Measurements from ENCODE around the gene CHRM2.

CHRM2 gene

DNA sequence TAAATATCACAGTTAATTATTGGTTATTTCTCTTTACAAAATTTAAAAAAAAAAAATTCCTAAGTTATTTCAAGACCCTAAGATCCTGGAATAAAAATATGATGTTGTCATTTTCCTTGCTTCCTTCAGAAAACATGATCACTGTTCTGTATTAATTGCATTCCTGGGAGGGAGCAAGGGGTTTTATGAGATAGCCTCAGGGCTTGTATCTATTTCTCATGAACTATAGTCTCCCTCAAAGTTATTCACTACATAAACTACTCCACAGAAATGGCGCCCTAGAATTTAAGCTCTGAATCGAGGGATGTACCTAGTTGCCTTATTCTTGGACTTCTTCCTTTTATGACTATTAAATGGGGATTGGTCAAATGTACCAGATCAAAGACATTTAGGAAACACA lies 170.3 kb downstream of the CHRM2 start:
- no peak overlapping the region for H3K9ac ChIP-seq (ENCODE audit: low read depth in 1 of 2, low read length in 2 of 2)
- H3K4me3 ChIP-seq (ENCODE audit: low read depth in 1 of 2, low read length in 2 of 2): no peak overlapping the region
- no peak overlapping the region for H3K27ac ChIP-seq (ENCODE audit: low read depth, low read length)
- no peaks in the 10 kb centered on the region for H3K4me1 ChIP-seq (ENCODE audit: control insufficient read depth in 1 of 2, insufficient read depth in 2 of 2, low read length in 2 of 2)
- no peaks in the 10 kb centered on the region for H3K36me3 ChIP-seq (ENCODE audit: control insufficient read depth in 1 of 2, insufficient read depth in 2 of 2, low read length in 2 of 2)
- peaks cover 0 to 4% of the 10 kb centered on the region in 2 donors for H3K9me3 ChIP-seq (ENCODE audit: control insufficient read depth in 1 of 2, low read length in 2 of 2)
- no peaks in the 10 kb centered on the region for H3K27me3 ChIP-seq (ENCODE audit: control insufficient read depth in 1 of 2, insufficient read depth in 2 of 2, low read length in 2 of 2)

DNA sequence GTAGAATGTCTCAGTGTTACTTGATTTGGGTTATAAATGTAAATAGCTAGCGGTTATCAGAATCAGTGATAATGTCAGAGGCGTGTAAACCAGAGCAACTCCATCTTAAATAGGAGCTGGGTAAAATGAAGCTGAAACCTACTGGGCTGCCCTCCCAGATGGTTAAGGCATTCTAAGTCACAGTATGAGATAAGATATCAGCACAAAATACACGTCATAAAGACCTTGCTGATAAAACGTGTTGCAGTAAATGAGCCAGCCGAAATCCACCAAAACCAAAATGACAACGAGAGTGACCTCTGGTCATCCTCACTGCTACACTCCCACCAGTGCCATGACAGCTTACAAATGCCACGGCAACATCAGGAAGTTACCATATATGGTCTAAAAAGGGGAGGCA lies 172.3 kb downstream of the CHRM2 start:
- Histone ChIP-seq H3K27me3 (ENCODE audit: control insufficient read depth in 1 of 2, insufficient read depth in 2 of 2, low read length in 2 of 2) (no peaks in the 10 kb centered on the region), H3K36me3 (ENCODE audit: control insufficient read depth in 1 of 2, insufficient read depth in 2 of 2, low read length in 2 of 2) (no peaks in the 10 kb centered on the region), H3K9ac (ENCODE audit: low read depth in 1 of 2, low read length in 2 of 2) (no peak overlapping the region), H3K27ac (ENCODE audit: low read depth, low read length) (no peak overlapping the region), H3K4me3 (ENCODE audit: low read depth in 1 of 2, low read length in 2 of 2) (no peak overlapping the region), H3K9me3 (ENCODE audit: control insufficient read depth in 1 of 2, low read length in 2 of 2) (peaks cover 0 to 4% of the 10 kb centered on the region in 2 donors), H3K4me1 (ENCODE audit: control insufficient read depth in 1 of 2, insufficient read depth in 2 of 2, low read length in 2 of 2) (no peaks in the 10 kb centered on the region)

DNA sequence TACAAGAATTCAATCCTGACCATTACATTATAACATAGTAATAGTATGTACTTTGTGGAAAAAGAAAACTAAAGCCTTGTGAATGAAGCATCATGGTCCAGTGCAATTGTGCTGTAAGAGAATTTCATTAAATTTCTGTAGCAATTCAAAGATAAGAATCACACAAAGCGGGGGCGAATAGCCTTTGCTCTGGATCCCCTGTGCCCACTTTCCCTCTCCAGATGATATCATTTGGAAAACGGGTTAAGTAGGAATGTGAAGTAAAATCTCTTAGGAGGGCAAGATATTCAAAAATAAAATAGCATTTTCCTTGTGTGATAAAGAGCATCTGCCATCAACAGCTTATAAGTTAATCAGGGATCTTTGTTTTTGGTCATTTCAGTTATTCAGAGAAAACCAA lies 177.1 kb downstream of the CHRM2 start:
- no peak overlapping the region for H3K27ac ChIP-seq (ENCODE audit: low read depth, low read length)
- H3K9ac ChIP-seq (ENCODE audit: low read depth in 1 of 2, low read length in 2 of 2): no peak overlapping the region
- H3K27me3 ChIP-seq (ENCODE audit: control insufficient read depth in 1 of 2, insufficient read depth in 2 of 2, low read length in 2 of 2): no peaks in the 10 kb centered on the region
- no peak overlapping the region for H3K4me3 ChIP-seq (ENCODE audit: low read depth in 1 of 2, low read length in 2 of 2)
- H3K4me1 ChIP-seq (ENCODE audit: control insufficient read depth in 1 of 2, insufficient read depth in 2 of 2, low read length in 2 of 2): no peaks in the 10 kb centered on the region
- no peaks in the 10 kb centered on the region for H3K36me3 ChIP-seq (ENCODE audit: control insufficient read depth in 1 of 2, insufficient read depth in 2 of 2, low read length in 2 of 2)
- H3K9me3 ChIP-seq (ENCODE audit: control insufficient read depth in 1 of 2, low read length in 2 of 2): no peaks in the 10 kb centered on the region

DNA sequence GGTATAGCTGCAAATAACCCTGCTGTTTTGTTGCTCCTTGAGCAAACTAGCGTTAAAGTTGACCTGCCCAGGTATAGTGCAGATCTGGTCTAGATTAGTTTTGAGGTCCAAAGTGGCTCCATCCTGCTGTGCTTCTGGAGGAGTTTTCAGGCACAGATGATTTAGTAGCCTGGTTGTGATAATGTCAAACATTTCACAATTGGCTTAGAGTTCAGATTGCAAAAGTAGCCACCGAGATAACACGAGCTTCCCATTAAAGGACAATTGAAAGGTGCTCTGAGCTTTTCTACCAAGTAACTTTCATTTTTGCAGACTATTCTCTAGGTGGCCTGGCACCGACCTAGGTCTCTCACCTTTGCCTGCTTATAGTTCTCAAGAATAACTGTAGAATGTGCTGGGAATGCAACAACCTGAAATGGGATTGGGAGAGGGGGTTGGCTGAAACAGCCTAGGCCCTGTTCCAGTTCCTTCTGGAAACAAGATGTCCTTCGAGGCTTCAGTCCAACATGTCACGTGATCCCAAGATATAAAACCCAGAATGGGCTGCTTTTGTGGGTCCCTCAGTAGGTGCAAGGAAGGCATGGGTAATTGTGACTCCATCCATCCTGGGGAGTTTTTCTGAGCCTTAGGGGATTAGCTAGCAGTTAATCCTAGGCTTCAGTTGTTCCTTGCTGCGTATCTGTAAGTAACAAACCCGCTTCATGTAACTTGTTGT lies 201.0 kb downstream of the CHRM2 start:
- no peaks in the 10 kb centered on the region for H3K36me3 ChIP-seq (ENCODE audit: control insufficient read depth in 1 of 2, insufficient read depth in 2 of 2, low read length in 2 of 2)
- H3K4me3 ChIP-seq (ENCODE audit: low read depth in 1 of 2, low read length in 2 of 2): no peak overlapping the region
- H3K9me3 ChIP-seq (ENCODE audit: control insufficient read depth in 1 of 2, low read length in 2 of 2): peaks cover under 1 to 2% of the 10 kb centered on the region in 2 donors
- no peak overlapping the region for H3K9ac ChIP-seq (ENCODE audit: low read depth in 1 of 2, low read length in 2 of 2)
- H3K27ac ChIP-seq (ENCODE audit: low read depth, low read length): no peak overlapping the region
- H3K4me1 ChIP-seq (ENCODE audit: control insufficient read depth in 1 of 2, insufficient read depth in 2 of 2, low read length in 2 of 2): no peaks in the 10 kb centered on the region
- H3K27me3 ChIP-seq (ENCODE audit: control insufficient read depth in 1 of 2, insufficient read depth in 2 of 2, low read length in 2 of 2): no peaks in the 10 kb centered on the region
